PC-9 (cell line): ENCODE results near the gene TOM1L2. TPM values are rescaled to one million over a fixed set of nuclear protein-coding genes. Genes with fewer than 3 reads are reported as not detected.

Experiments
- BruUV-seq: library from RNA; stranded (reverse); fragments of 400-500 nt; replicated peaks from 2 replicates; lab custom pipeline; 2021; lab: Mats Ljungman, UMichigan
- CTCF ChIA-PET: fragments of 300-600 bp; sonication (Branson Sonifier 250); formaldehyde crosslinking; loops from one replicate; lab custom pipeline; 2022; ENCODE audit warnings: antibody characterized with exemption; lab: Charles Lee
- POLR2A ChIA-PET: fragments of 300-600 bp; sonication (Branson Sonifier 250); formaldehyde crosslinking; loops from one replicate; lab custom pipeline; 2022; ENCODE audit warnings: antibody characterized with exemption; ENCODE audit not compliant: unreplicated experiment; lab: Charles Lee
- DNase-seq, 2 experiments: peaks; one replicate each; pipeline versions ENCODE4 v3.0.0 to v3.0.0-alpha.2; 2015 to 2022; ENCODE audit warnings: mixed read lengths in 1 of 2
- H2AFZ ChIP-seq: fragments of 200-600 bp; sonication (generic); 2 replicates; pipeline ENCODE4 v1.8.1; 2017; ENCODE audit warnings: antibody characterized with exemption
- H3F3A ChIP-seq: fragments of 200-600 bp; sonication (generic); 2 replicates; pipeline ENCODE4 v1.8.1; 2017; ENCODE audit warnings: antibody characterized with exemption, mild to moderate bottlenecking, low read depth; ENCODE audit not compliant: insufficient read depth
- H3K27ac ChIP-seq: fragments of 200-600 bp; sonication (generic); 2 replicates; pipeline ENCODE4 v1.6.1; 2016; ENCODE audit warnings: mixed run types
- H3K27me3 ChIP-seq: fragments of 200-600 bp; sonication (generic); 2 replicates; pipeline ENCODE4 v1.6.1; 2016; ENCODE audit warnings: low read depth, mixed run types; ENCODE audit not compliant: insufficient read depth
- H3K36me3 ChIP-seq: fragments of 200-600 bp; sonication (generic); 2 replicates; pipeline ENCODE4 v1.6.1; 2016; ENCODE audit warnings: low read depth, mixed run types
- H3K4me1 ChIP-seq: fragments of 200-600 bp; sonication (generic); replicated peaks from 2 replicates; pipeline ENCODE4 v1.6.1; 2016; ENCODE audit warnings: mixed run types; ENCODE audit not compliant: insufficient read depth
- H3K4me2 ChIP-seq: fragments of 200-600 bp; sonication (generic); 2 replicates; pipeline ENCODE4 v1.6.1; 2017; ENCODE audit warnings: mixed run types
- H3K4me3 ChIP-seq: fragments of 200-600 bp; sonication (generic); 2 replicates; pipeline ENCODE4 v1.6.1; 2016; ENCODE audit warnings: mixed run types
- H3K79me2 ChIP-seq: fragments of 200-600 bp; sonication (generic); 2 replicates; pipeline ENCODE4 v1.6.1; 2017; ENCODE audit warnings: low read depth, mixed run types
- H3K9me2 ChIP-seq: fragments of 200-600 bp; sonication (generic); 2 replicates; pipeline ENCODE4 v1.8.1; 2017; ENCODE audit warnings: mild to moderate bottlenecking; ENCODE audit not compliant: insufficient read depth
- H3K9me3 ChIP-seq: fragments of 200-600 bp; sonication (generic); 2 replicates; pipeline ENCODE4 v1.8.1; 2016; ENCODE audit warnings: low read depth; ENCODE audit not compliant: insufficient read depth
- H4K20me1 ChIP-seq: fragments of 200-600 bp; sonication (generic); 2 replicates; pipeline ENCODE4 v1.8.1; 2017; ENCODE audit not compliant: insufficient read depth
- CTCF ChIP-seq: fragments of 200-600 bp; sonication (generic); conservative IDR thresholded peaks from 2 replicates; pipeline ENCODE4 v1.6.1; 2017; ENCODE audit warnings: mixed run types, antibody characterized with exemption, mild to moderate bottlenecking, moderate library complexity
- EZH2 ChIP-seq: fragments of 200-600 bp; sonication (generic); IDR thresholded peaks from 2 replicates; pipeline ENCODE4 v1.8.0; 2017; ENCODE audit warnings: antibody characterized with exemption, low read depth
- intact Hi-C: fragments of 100-400 bp; cut with micrococcal nuclease; formaldehyde crosslinking; loops from one replicate; pipeline ENCODE4 v1.10.0; 2022; ENCODE audit not compliant: unreplicated experiment
- total RNA-seq: library from RNA; stranded (reverse); gene quantifications from 2 replicates; pipeline ENCODE4 v1.2.3, GENCODE V29; 2021

TOM1L2 gene
- total RNA-seq, 1 experiment from 2014 or later: 68.5 TPM

GRCh38 chr17:18016426-18016825, 44.2 kb upstream of the TOM1L2 start:
- no peaks in the 10 kb centered on the region; the same call in 1 of the 2 replicates for H3F3A ChIP-seq
- H2AFZ ChIP-seq: no peak overlapping the region
- no peak overlapping the region for H3K4me3 ChIP-seq
- no peaks in the 10 kb centered on the region for H3K4me1 ChIP-seq
- H4K20me1 ChIP-seq: no peaks in the 10 kb centered on the region
- POLR2A ChIA-PET: no interaction called here
- BruUV-seq: no TSS peak
- CTCF ChIA-PET: no interaction called here
- H3K36me3 ChIP-seq: no peaks in the 10 kb centered on the region
- intact Hi-C loops: no loop called here
- H3K27ac ChIP-seq: no peak overlapping the region
- no peaks in the 10 kb centered on the region for H3K9me3 ChIP-seq
- TF ChIP-seq CTCF: no peak
- no peaks in the 10 kb centered on the region for H3K79me2 ChIP-seq
- H3K27me3 ChIP-seq: no peaks in the 10 kb centered on the region
- no peak overlapping the region for H3K4me2 ChIP-seq
- DNase-seq: no peak
- H3K9me2 ChIP-seq: no peaks in the 10 kb centered on the region

GRCh38 chr17:18015593-18015992, 43.4 kb upstream of the TOM1L2 start:
- TF ChIP-seq EZH2 (no peak), CTCF (no peak)
- intact Hi-C loops: loop anchor here (2.0 kb wide), 1 partner anchor 35 kb away; no protein-coding TSS in a partner anchor
- CTCF ChIA-PET: no interaction called here
- H3K79me2 ChIP-seq: no peaks in the 10 kb centered on the region
- no peaks in the 10 kb centered on the region; the same call in 1 of the 2 replicates for H3F3A ChIP-seq
- BruUV-seq: no TSS peak
- no peaks in the 10 kb centered on the region for H3K36me3 ChIP-seq
- H4K20me1 ChIP-seq: no peaks in the 10 kb centered on the region
- H3K4me2 ChIP-seq: no peak overlapping the region
- H3K4me3 ChIP-seq: no peak overlapping the region
- no peak overlapping the region for H3K27ac ChIP-seq
- H3K9me2 ChIP-seq: no peaks in the 10 kb centered on the region
- H3K4me1 ChIP-seq: no peaks in the 10 kb centered on the region
- POLR2A ChIA-PET: no interaction called here
- H2AFZ ChIP-seq: no peak overlapping the region
- no peak for DNase-seq
- H3K27me3 ChIP-seq: no peaks in the 10 kb centered on the region
- no peaks in the 10 kb centered on the region for H3K9me3 ChIP-seq

DNA sequence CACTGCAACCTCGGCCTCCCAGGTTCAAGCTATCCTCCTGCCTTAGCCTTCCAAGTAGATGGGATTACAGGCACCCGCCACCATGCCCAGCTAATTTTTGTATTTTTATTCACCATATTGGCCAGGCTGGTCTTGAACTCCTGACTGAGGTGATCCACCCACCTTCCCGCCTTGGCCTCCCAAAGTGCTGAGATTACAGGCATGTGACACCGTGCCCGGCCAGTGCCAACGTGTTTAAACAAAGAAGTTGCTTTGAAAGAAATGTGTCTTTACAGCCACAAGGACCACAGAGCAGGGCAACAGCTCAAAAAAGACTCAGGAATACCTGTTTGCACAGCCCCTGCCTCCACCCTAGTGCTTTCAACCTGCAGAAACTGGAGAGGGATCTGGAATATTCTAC, 41.8 kb upstream of the TOM1L2 start:
- Histone ChIP-seq H3K27me3 (no peaks in the 10 kb centered on the region), H3K79me2 (no peaks in the 10 kb centered on the region), H3K4me2 (no peak overlapping the region), H4K20me1 (no peaks in the 10 kb centered on the region), H3K36me3 (no peaks in the 10 kb centered on the region), H3K9me2 (no peaks in the 10 kb centered on the region), H3K4me3 (no peak overlapping the region), H2AFZ (no peak overlapping the region), H3K27ac (no peak overlapping the region), H3F3A (peaks cover 7% of the 10 kb centered on the region), H3K9me3 (no peaks in the 10 kb centered on the region), H3K4me1 (peaks cover 8% of the 10 kb centered on the region)
- TF ChIP-seq CTCF (no peak), EZH2 (no peak)
- ChIA-PET POLR2A (no interaction called here), CTCF (no interaction called here)
- intact Hi-C loops: loop anchor here (2.0 kb wide), 1 partner anchor 33 kb away; no protein-coding TSS in a partner anchor
- no peak for DNase-seq
- no TSS peak for BruUV-seq
